ENCODE measurements around the gene RBM33. TPM values are rescaled to one million over a fixed set of nuclear protein-coding genes. Genes with fewer than 3 reads are reported as not detected.

The RBM33 gene
- total RNA-seq, 1 donor from 2014 or later, result 78.8 TPM

DNA sequence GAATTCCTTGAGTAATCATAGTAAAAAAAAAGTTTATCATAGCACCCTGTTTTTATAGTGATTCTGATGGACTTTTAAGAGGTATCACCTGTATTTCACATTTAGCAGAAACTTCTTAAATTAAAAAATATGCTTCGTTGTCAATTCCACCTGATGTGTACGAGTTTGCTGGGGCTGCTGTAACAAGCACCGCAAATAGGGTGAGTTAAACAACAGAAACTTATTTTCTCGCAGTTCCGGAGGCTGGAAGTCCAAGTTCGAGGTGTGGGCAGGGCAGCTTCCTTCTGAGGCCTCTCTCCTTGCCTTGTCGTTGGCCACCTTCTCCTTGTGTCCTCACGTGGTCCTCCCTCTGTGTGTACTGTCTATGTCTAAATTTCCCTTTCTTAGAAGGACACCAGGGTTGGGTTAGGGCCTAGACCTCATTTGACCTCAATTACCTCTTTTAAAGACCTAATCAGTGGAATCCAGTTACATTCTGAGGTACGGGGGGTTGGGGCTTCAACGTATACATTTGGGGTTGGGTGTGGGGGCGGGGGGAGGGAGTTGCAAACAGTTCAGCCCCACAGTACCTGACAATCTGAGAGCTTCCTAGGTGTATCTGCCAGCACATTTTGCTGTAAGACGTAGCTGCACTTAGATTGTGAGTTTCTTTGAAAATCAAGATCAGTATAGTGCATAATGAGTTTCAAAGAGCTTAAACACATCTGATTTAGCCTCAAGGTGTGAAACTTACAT, 72.7 kb downstream of the RBM33 start:
- intact Hi-C loops (cut with micrococcal nuclease), result no loop called here

DNA sequence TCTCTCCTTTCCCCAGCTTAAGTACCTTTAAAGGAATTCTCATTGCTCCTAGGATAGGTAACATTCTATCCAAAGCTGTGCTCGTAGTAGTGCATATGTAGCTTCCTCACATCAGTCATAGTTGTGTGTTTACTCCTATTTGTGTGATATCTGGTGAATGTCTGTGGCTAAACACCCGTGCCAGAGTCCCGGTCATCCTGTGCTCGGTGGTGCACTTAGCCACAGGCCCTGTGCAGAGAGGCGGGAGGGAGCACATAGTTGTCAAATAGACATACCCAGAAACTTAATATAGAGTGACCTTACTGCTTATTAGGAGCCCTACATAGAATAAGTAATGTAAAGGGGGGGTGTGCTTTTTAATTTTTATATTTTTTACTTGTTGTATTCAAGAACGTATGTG, 76.6 kb downstream of the RBM33 start:
- intact Hi-C loops (cut with micrococcal nuclease), result no loop called here

DNA sequence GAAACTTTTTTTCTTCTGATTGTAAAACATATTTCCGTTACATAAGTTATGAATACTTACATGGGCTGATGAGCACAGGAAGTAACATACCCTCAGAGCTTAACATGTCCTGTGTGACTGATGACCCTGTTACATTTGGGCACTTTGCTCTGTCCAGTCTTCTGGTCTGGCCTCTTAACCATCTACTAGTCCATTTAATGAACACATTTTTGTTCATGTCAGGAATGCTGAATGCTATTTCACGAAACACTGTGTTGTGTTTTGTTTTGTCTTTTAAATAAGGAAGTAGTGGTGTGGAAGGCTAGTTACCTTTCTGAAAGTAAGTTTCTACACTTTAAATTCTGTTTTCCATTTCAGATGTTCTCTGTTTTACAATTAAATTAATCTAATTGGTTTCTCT, 77.7 kb downstream of the RBM33 start:
- intact Hi-C loops (cut with micrococcal nuclease), result no loop called here

GRCh38 chr7:155722936-155723335, 78.5 kb downstream of the RBM33 start:
- intact Hi-C loops (cut with micrococcal nuclease), result no loop called here

DNA sequence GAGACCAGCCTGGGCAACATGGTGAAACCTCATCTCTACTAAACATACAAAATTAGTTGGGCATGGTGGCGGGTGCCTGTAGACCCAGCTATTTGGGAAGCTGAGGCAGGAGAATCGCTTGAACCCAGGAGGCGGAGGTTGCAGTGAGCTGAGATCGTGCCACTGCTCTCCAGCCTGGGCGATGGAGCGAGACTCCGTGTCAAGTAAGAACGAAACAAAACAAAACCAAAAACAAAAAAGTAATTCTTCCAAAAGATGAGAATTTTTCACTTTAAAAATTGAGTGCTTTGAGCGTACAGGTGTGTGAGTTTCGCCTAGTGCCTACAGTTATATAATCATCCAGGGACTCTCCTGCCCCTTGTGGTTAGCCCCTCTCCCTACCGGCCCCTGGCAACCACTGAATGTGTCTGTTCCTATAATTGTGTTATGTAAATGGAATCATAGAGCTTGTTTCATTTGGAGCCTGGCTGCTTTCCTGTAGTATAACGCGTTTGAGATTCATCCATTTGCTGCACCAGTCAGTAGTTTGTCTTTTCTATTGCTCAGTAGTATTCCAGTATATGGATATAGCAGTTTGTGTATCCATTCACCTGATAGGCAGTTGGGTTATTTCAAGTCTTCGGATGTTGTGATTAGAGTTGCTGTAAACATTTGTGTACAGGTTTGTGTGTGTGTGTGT, 80.0 kb downstream of the RBM33 start:
- intact Hi-C loops (cut with micrococcal nuclease), result no loop called here

GRCh38 chr7:155725006-155725355, 80.5 kb downstream of the RBM33 start:
- intact Hi-C loops (cut with micrococcal nuclease), result no loop called here

DNA sequence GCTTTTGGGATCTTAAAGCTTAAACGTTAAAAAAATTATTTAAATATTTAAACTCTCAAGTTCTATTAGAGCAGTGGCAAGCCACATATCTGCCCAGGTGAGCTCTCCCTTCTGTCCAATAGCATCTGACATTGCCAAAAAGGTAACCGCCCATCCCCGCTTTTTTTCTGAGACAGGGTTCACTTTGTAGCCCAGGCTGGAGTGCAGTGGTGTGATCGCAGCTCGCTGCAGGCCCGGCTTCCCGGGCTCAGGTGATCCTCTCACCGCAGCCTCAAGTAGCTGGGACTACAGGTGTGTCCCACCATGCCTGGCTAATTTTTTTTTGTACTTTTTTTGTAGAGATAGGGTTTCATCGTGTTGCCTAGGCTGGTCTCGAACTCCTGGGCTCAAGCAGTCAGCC, 83.2 kb downstream of the RBM33 start:
- intact Hi-C loops (cut with micrococcal nuclease), result no loop called here

DNA sequence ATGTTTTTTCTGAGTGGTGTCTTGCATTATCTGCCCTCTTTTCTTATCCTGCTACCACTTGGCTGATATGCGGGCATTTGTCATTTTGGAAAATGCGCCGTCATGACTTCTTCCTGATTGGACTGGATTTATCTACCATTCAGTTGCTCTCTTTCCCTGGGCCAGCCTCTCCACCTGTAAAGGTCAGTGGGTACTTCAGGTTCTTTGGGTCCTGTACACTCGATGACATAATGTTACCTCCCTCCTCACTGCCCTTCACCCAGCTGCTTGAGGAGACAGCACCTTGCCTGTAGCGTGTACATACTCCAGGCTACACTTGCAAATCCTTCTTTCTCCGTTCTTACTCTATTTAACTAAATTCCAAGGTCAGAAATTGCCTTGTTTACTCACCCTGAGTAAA, 83.7 kb downstream of the RBM33 start:
- intact Hi-C loops (cut with micrococcal nuclease), result no loop called here

- intact Hi-C loops (cut with micrococcal nuclease), result loop anchor here (10.0 kb wide), 1 partner anchor 345 kb away; no protein-coding TSS in a partner anchor
Observed at GRCh38 chr7:155729847-155730246, 85.4 kb downstream of the RBM33 start.

GRCh38 chr7:155731380-155731779, 86.9 kb downstream of the RBM33 start:
- intact Hi-C loops (cut with micrococcal nuclease), result loop anchor here (10.0 kb wide), 1 partner anchor 347 kb away; no protein-coding TSS in a partner anchor

GRCh38 chr7:155731871-155732270, 87.4 kb downstream of the RBM33 start:
- intact Hi-C loops (cut with micrococcal nuclease), result loop anchor here (10.0 kb wide), 1 partner anchor 347 kb away; no protein-coding TSS in a partner anchor

DNA sequence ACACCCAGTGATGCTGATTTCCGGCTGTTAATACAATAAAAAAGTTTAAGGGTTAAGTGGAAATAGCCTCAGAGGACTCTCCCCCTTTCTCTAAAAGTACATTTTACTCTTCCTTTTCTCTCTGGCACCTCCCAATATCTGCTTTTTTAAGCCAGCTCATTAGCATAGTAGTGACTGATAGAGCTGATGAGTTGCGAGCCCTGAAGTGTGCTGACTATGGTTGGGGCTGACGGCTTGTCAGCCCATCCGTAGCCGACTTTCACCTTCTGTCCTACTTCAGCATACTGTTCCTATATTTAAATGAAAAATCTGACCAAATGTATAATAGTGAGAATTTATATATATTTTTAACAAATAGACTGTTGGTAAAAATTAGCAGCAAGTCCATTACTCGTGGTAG, 87.8 kb downstream of the RBM33 start:
- intact Hi-C loops (cut with micrococcal nuclease), result loop anchor here (10.0 kb wide), 1 partner anchor 347 kb away; no protein-coding TSS in a partner anchor

GRCh38 chr7:155733582-155734444, 89.4 kb downstream of the RBM33 start:
- intact Hi-C loops (cut with micrococcal nuclease), result loop anchor here (1.0 to 10.0 kb wide), 2 partner anchors 8 to 349 kb away; no protein-coding TSS in a partner anchor

- intact Hi-C loops (cut with micrococcal nuclease), result loop anchor here (1.0 to 10.0 kb wide), 2 partner anchors 8 to 350 kb away; no protein-coding TSS in a partner anchor
Observed at GRCh38 chr7:155734445-155734809, 90.0 kb downstream of the RBM33 start.

GRCh38 chr7:155735442-155736115, 91.1 kb downstream of the RBM33 start:
- intact Hi-C loops (cut with micrococcal nuclease), result loop anchor here (10.0 kb wide), 1 partner anchor 351 kb away; no protein-coding TSS in a partner anchor

DNA sequence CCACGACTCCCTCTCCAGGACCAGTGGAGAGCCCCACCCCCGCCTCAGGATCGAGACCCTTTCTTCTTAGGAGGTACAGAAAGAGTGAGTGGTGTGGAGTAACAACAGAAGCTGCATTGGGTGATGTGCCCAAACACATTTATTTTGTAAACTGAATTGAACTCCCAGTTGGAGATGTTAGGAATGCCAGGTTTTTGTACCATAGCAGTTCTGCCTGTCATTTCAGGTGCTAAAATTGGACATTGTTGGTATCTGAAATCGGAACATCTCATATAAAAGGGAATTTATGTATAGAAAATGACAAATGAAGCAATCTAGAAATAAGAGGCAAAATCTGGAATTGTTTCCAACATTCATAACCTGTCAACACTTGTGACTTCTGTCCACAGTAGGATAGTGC, 93.1 kb downstream of the RBM33 start:
- intact Hi-C loops (cut with micrococcal nuclease), result loop anchor here (10.0 kb wide), 1 partner anchor 353 kb away; no protein-coding TSS in a partner anchor

GRCh38 chr7:155738104-155738503, 93.6 kb downstream of the RBM33 start:
- intact Hi-C loops (cut with micrococcal nuclease), result loop anchor here (1.0 to 10.0 kb wide), 5 partner anchors 26 to 811 kb away; partner anchors contain the start of gene RBM33

GRCh38 chr7:155738652-155739537, 94.4 kb downstream of the RBM33 start:
- intact Hi-C loops (cut with micrococcal nuclease), result loop anchor here (1.0 to 10.0 kb wide), 5 partner anchors 25 to 812 kb away; partner anchors contain the start of gene RBM33

DNA sequence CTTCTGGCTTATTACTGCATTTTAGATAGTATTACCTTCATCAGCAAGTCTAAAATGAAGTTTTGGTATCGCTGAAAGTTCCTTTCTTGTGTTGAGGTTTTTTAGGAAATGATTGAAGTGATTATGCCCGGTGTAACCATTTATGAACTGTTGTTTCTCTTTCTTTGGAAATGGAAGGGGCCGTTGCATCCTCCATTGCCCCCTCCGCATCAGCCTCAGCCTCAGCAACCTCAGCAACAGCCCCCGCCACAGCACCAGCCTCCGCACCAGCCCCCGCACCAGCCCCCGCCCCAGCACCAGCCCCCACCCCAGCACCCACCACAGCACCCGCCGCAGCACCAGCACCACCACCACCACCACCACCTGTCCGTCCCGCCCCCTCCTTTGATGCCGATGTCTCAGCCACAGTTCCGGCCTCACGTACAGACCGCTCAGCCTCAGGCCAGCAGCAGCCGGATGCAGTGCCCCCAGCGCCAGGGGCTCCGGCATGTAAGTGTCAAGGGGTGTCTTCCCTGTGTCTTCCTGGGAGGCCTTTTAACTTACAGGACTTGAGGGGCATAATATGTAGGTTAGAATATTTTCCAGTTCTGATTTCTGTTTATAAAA, 95.2 kb downstream of the RBM33 start:
- intact Hi-C loops (cut with micrococcal nuclease), result loop anchor here (10.0 kb wide), 1 partner anchor 355 kb away; no protein-coding TSS in a partner anchor
